Jurkat, Clone E6-1 (cell line): ENCODE measurements around the gene LUZP2.
A peak's percentile ranks its signal among the peaks of the same experiment; 100 is the strongest.

Experiments used
- DNase-seq: peaks from one replicate; pipeline ENCODE4 v3.0.0-alpha.2; 2011; ENCODE audit warnings: low read depth, low spot score
- H3K4me3 ChIP-seq: 2 replicates; pipeline ENCODE4 v1.5.1; 2011; ENCODE audit warnings: mild to moderate bottlenecking, low read length, control low read depth, moderate library complexity

Gene LUZP2

DNA sequence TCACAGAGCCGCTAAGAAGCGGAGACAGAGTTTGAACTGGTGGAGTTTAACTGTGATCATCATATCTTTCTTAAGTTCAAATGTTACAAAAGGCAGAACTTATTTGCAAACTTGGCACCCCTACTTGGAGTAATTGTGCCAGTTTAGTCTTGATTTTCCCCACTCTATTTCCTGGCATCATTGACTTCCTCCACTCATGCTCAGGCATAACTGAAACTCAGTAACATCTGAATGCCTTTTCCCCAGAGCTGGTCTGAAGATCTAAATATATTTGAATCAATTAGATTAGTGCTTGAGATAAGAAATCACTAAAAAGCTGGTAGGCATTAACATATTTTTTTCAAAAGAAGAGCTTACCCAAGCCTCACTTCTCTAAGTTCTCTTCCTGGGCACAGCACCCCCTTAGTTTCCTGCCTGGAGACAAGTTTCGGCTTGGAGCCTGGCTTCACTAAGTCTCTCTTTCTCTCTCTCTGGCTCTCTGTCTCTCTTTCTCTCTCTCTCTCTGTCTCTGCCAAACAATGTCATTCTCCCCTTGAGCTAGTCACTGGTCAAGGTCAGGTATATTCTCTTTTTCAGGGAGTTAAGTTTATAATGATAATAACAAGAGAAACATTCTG lies 190.8 kb downstream of the LUZP2 start:
- H3K4me3 ChIP-seq = no peak overlapping the region
- no peak for DNase-seq

DNA sequence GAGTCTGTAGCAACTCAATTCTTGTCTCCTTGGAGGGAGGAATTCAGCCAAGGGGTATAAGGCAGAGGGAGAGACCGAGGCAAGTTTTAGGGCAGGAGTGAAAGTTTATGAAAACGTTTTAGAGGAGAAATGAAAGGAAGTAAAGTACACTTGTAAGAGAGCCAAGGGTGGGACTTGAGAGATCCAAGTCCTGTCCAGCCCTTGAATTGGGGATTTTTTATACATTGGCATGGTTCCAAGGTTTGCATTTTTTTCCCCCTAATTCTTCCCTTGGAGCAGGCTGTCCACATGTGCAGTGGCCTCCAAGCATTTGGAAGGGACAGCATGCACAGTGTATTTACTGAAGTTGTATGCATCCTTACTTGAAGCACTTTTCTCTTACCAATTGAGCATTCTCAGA lies 192.1 kb downstream of the LUZP2 start:
- DNase-seq = no peak
- H3K4me3 ChIP-seq = no peak overlapping the region

DNA sequence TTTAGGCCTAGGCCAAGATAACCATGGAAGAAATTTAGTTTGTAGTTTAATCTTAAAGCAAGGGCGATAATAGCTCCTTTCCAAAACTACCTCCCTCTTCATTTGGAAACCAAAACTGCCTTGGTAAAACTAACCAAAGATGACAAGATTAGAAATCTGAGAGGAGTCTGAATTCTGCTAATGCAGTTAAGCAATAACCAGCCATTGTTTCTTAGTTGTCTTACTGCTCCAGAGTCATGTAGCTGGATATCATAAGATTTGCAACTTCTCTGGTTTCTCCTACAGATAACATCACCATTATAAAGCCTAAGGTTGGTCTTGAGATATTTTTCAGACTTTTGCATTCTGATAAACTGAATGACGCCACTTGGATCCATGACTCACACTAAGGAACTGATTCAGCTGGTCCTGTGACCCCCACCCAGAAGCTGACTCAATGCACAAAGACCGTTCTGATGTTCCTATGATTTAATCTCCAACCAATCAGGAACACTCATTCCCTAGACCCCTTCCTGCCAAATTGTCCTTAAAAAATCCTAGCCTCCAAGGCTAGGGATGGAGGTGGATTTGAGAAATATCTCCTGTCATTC lies 200.8 kb downstream of the LUZP2 start:
- no peak for DNase-seq
- no peak overlapping the region for H3K4me3 ChIP-seq

DNA sequence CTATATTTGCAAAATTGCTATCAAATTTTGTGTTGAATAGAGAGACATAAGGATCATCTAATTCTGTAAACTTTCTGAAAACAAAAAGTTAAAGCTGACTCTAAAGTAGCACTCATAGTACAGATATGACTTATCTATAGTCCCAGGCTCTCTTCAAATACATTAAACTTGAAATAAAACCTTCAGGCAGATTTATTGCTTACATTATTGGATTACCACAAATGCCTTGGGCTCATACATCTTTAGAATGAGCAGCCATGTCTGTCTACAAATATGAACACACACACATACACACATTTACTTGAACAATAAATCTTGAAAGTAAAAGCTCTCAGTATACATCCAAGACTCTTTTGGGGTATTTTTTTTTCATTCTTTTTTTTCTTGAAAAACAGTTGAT lies 207.9 kb downstream of the LUZP2 start:
- no peak for DNase-seq
- H3K4me3 ChIP-seq = no peak overlapping the region

DNA sequence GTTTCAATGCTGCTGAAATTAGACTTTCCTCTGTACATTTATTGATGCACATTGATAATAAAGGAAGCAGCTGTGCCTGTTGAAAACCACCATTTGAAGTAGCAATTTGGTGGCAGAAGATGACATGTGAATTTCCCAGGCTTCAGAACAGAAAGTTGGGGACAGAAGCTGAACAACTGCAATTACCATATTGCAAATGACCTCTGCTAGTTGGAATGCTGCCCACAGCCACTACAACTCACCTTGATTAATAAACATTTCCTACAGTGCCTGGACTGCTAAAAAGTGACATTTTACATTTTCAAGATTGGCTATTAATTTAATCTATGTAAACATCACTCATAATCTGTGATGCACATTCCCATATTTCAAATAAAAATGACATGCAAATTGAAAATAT lies 208.6 kb downstream of the LUZP2 start:
- no peak for DNase-seq
- H3K4me3 ChIP-seq = no peak overlapping the region

DNA sequence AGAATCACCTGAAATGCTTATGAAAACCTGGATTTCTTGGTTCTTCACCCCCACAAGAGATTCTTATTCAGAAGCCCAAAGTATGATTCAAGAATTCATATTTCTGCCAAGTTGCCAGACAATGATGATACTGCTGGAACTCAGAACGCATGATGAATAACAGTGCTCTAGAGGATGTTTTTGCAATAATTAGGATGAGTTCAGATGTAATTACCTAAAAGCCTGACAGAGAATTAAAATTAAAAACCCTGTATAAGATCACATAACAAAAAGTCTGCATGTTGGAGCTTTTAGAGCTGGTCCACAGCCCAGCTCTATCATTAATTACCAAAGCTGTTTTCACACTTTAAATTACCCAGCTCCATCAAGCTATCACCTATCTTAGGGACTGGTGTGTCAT lies 211.8 kb downstream of the LUZP2 start:
- no peak overlapping the region for H3K4me3 ChIP-seq
- DNase-seq = no peak

DNA sequence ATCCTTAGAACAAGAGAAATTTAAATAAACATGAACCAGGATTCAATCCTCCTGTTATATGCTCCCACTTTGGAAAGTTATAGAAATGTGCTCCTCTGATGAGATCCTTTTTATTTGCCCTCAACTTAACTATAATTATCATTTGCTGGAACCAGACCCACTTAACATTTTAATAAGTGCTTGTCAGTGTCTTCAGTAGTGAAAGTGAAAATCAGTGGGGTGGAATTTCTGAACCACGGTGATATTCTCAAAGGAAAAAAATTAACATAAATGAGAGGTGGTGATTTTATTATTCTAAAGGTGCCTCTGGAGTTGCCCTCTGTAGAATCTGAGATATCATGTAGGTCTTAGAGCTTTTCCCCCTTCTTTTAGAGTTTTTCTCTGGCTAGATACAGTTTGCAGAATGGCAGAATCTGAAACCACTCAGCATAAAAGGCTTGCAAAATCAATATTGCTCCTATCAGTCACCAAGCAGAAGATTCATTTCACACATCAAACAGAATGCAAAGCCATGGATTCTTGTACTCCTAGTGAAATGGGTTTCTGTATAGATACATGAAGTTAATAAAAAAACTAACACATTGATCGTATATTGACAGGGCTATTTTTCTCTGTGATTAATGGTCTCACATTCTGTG lies 213.2 kb downstream of the LUZP2 start:
- DNase-seq = no peak
- H3K4me3 ChIP-seq = no peak overlapping the region

DNA sequence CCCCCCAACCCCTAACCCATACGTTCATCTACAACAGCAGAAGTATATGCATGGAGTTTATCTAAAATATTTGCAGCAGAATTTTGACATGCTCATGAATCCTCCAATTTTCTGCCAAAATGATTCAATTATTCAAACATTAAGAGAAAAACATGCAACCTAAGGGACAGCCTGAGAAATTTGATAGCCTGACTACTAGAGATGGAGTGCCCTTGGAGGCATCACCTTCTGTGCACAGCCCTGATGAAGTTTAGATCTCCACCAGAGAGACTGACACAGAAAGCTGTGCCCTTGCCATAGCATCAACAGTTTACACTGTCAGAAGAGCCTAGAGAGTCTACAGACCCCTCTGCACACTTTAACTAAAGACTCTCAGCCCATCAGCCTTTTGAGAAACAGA lies 217.7 kb downstream of the LUZP2 start:
- no peak overlapping the region for H3K4me3 ChIP-seq
- no peak for DNase-seq

DNA sequence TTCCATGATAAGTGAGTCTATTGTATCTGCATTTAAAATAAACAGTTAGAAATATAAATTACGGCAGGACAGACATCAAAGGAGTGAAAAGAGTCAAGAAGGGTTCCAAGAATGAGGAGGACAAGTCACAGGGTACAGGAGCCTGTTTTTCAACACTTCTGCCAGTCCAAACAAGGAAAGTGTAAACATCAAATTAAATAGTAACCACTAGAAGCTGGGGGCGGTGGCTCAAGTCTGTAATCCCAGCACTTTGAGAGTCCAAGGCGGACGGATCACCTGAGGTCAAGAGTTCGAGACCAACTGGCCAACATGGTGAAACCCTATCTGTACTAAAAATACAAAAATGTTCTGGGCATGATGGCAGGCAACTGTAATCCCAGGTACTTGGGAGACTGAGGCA lies 219.6 kb downstream of the LUZP2 start:
- no peak overlapping the region for H3K4me3 ChIP-seq
- no peak for DNase-seq

DNA sequence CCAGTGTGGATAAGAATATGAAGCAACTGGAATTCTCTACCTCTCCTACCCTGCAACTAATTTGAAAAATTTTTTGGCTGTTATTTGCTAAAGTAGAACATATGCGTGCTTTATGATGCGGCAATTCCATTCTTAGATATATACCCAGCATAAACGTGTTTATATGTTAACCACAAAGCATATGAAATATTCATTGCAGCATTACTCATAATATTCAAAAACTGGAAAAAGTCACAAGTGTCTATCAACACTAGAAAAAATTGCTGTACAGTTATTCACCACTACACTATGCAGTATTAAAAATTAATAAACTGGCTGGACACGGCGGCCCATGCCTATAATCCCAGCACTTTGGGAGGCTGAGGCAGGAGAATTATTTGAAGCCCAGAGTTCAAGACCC lies 226.4 kb downstream of the LUZP2 start:
- no peak for DNase-seq
- no peak overlapping the region for H3K4me3 ChIP-seq

DNA sequence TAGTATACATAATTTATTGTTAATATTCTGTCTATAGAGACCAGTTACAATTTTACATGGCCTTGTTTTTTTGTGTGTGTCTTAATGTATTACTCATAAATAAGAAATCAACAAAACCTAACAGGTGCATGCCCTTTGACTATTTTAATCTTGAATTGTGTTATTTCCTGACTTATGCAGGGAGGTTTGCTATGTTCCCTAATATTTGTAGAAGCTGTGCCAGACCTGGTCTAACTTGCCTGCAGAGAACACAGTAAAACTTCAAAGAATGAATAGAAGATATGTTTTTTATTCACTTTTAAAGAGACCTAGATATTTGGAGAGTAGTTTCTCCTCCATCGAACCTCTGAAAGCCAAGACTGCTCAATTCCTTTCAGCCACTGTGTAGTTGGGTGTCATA lies 234.7 kb downstream of the LUZP2 start:
- H3K4me3 ChIP-seq = no peak overlapping the region
- no peak for DNase-seq

DNA sequence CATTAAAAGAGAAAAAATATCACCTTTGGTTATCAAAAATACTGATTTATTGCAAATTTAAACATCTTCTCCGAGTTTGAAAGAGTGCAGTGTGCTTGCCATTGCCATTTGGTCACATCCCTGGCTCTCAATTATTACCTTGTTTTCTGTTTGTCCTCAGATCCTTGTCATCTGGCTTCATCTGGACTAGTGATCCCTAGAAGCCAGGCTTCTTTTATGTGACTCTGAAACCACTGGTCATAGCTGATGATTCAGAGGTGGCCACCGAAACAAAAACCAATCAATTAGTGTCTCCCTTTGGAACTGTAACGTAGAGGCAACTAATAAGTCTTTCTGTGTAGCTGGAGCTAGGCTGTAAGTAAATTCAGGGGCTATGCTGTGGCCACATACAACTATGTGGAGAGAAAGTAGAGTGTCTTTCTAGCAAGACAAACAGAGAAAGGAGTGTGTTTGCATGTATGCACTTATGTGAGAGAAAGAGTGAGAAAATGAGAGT lies 237.9 kb downstream of the LUZP2 start:
- no peak for DNase-seq
- no peak overlapping the region for H3K4me3 ChIP-seq

DNA sequence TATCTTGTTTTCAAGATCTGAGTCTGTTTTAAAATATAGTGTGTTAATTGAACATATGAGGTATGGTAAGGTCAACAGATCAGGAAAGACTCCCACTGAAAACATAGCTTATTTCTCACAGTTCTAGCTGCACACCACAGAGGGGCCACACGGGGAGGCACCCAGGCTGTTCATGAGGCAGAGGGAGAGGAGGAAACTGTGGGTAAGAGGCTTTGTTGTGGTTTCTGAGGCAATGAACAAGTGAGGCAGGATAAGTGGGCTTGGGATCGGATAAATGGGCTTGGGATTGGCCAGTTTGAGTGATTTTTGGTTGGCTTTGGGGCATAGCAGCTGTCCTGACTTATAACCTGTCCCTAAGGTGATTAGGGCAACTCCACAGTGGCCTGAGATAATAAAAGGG lies 242.1 kb downstream of the LUZP2 start:
- H3K4me3 ChIP-seq = no peak overlapping the region
- peak; percentile 64 for DNase-seq

DNA sequence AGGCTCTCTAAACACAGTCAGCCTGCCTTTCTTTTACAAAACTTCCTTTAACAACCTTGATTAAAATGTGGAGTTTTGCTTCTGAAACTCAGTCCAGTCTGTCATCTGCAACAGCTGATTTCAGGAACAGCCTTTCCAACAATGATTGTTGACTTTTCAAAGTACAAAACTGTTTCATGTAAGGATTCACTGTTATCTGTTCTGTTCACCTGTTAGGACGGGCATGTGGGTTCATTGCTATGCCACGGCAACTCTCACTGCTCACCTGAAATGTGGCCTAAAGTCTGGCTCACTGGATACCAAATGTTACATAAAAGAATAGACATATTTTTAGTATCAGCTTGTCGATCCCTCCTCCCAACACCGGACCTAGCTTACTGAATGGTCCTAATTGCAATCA lies 242.8 kb downstream of the LUZP2 start:
- DNase-seq = no peak
- H3K4me3 ChIP-seq = no peak overlapping the region

DNA sequence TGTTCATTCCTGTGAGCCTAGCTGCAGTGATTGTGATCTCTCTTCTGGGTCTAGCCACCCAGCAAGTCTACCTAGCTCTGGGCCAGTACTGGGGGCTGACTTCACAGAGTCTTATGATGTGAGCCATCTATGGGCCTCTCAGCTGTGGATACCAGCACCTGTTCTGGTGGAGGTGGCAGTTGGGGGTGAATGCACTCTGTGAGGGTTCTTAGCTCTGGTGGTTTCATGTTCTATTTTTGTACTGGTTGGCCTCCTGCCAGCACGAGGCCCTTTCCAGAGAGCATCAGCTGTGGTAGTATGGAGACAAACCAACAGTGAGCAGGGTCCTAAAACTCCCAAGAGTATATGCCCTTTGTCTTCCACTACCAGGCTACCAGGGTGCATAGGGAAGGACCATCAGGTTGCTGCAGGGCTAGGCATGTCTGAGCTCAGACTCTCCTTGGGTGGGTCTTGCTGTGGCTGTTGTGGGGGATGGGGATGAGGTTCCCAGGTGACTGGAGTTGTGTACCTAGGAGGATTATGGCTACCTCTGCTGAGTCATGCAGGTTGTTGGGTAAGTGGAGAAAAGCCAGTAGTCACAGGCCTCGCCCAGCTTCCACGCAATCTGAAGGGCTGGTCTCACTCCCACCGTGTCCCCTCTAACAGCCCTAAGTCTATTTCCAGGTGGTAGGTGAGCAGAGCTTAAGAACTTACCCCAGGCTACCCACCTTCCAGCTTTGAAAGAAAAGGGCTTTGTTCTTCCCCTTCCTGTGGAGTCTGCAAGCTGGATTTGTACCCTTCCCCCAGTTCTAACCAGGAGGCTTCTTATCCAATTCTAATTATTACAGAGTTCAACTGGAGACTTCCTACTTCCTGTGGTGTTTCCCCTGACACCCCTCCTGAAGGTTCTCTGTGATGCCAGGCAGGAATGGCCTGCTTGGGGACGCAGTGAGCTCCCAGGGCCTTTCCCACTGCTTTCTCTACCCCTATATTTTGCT lies 250.7 kb downstream of the LUZP2 start:
- peak; percentile 55 for DNase-seq
- H3K4me3 ChIP-seq = no peak overlapping the region

DNA sequence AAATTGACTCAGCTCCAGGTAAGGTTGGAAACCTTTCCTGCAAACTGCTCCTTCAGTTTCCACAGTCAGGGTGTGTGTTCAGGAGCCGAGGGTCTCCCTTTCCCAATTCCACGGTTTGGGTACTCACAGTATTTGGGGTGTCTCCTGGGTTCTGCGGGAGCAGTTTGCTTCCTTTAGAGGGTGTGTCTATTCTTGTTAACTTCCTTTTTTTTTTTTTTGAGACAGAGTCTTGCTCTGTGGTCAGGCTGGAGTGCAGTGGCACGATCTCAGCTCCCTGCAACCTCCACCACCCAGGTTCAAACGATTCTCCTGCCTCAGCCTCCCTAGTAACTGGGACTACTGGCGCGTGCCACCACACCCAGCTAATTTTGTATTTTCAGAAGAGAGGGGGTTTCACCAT lies 251.4 kb downstream of the LUZP2 start:
- no peak overlapping the region for H3K4me3 ChIP-seq
- DNase-seq = no peak

DNA sequence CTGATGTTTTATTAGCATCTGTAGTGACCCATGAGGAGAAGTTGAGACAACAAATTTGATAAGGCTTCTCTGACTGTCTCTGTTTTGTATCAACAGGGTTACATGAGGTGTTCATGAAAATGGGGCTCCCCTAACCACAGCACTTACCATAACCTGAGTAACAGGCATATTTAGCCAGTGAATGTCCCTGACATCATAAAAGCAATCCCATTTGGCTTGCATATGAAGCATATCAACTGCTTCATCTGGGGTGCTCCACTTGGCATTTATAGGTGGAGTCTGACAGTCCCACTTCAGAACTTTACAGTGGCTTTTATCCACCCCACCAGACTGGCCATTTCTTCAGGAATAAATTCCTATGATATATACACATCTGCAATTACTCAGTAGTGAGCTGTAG lies 257.6 kb downstream of the LUZP2 start:
- no peak overlapping the region for H3K4me3 ChIP-seq
- no peak for DNase-seq

DNA sequence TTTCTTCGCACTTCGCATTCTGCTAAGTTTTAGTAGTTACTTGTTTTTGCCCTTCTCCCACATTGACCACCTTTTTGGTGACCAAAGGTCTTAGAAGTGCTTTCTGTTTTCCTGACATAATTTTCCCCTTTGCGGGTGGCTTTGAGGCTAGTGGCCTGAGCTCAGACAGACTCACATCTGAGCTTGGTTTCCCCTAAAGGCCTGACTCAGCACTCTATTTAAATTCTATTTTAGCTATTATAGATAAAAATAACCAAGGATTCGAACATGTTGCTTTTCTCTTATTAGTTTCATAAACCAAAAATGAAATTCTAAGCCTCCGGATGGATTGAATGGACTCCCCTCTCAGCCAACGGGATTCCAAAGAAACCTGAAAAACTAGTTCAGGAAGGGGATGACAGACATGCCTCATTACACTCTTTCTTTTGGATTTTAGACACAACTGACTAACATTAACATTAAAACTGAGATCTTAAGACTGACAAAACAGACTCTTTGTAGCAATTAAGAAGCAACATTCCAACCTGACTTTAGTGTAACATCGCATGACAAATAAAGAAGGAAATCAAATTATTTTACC lies 258.5 kb downstream of the LUZP2 start:
- DNase-seq = no peak

DNA sequence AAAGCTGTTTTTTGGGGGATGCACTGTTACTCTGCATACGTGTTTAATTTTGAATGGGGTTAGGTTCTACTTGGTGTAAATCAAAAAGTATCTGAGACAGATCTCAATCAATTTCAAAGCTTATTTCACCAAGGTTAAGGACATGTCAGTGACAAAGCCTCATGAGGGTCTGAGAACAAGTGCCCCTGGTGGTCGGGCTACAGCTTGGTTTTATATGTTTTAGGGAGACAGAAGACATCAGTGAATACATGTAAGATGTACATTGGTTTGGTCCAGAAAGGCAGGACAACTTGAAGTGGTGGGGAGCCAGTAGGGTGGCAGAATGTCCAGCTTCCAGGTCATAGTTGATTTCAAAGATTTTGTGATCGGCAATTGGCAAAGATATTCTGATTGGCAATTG lies 262.9 kb downstream of the LUZP2 start:
- H3K4me3 ChIP-seq = no peak overlapping the region
- DNase-seq = no peak

More for the DNA sequence above, 258.5 kb downstream of the LUZP2 start:
- no peak overlapping the region for H3K4me3 ChIP-seq
